Measurements from ENCODE around the gene ANKS1A. TPM values are rescaled to one million over a fixed set of nuclear protein-coding genes. Genes with fewer than 3 reads are reported as not detected.
A peak's percentile ranks its signal among the peaks of the same experiment; 100 is the strongest.
"Not testable (repeated sequence)": the region's sequence is repeated elsewhere in the genome, so short reads cannot be mapped to it uniquely, and the experiment has no call there.

Gene ANKS1A
- total RNA-seq, 1 donor from 2014 or later: 17.2 TPM

GRCh38 chr6:34884996-34885395 is 4.1 kb upstream of the ANKS1A start:
- Mint-ChIP-seq H3K4me1 (ENCODE audit: low read depth) (peaks cover 32% of the 10 kb centered on the region), H3K9me3 (ENCODE audit: low read depth) (peaks cover 3% of the 10 kb centered on the region), H3K27ac (ENCODE audit: unreplicated experiment) (peak overlapping the region; percentile 8), H3K36me3 (ENCODE audit: low read depth) (peaks cover 5% of the 10 kb centered on the region), H3K4me3 (ENCODE audit: unreplicated experiment) (no peak overlapping the region), H3K27me3 (ENCODE audit: low read depth) (no peaks in the 10 kb centered on the region)
- TF ChIP-seq CTCF (IDR thresholded peaks at IDR 0.05): no peak
- no peak for DNase-seq (ENCODE audit: low spot score)

GRCh38 chr6:34885837-34886236 is 3.2 kb upstream of the ANKS1A start:
- not testable (repeated sequence) for H3K36me3 Mint-ChIP-seq (ENCODE audit: low read depth); DNase-seq (ENCODE audit: low spot score); H3K9me3 Mint-ChIP-seq (ENCODE audit: low read depth); H3K27me3 Mint-ChIP-seq (ENCODE audit: low read depth); H3K27ac Mint-ChIP-seq (ENCODE audit: unreplicated experiment)
- peak overlapping the region; percentile 45 for H3K4me3 Mint-ChIP-seq (ENCODE audit: unreplicated experiment)
- H3K4me1 Mint-ChIP-seq (ENCODE audit: low read depth): peaks cover 39% of the 10 kb centered on the region

GRCh38 chr6:34887753-34888513 is 1.1 kb upstream of the ANKS1A start, which contains the start of gene TAF11:
TSS of gene TAF11 (minus strand) at chr6:34888042. CDS start at chr6:34887957, 85 bp downstream.
- Mint-ChIP-seq H3K4me1 (ENCODE audit: low read depth) (peaks cover 44% of the 10 kb centered on the region), H3K9me3 (ENCODE audit: low read depth) (peaks cover 3% of the 10 kb centered on the region), H3K27ac (ENCODE audit: unreplicated experiment) (peak within 1 kb of the TSS; percentile 98), H3K36me3 (ENCODE audit: low read depth) (peaks cover 4% of the 10 kb centered on the region), H3K27me3 (ENCODE audit: low read depth) (no peaks in the 10 kb centered on the region), H3K4me3 (ENCODE audit: unreplicated experiment) (peak within 1 kb of the TSS; percentile 99)
- peak; percentile 94 for DNase-seq (ENCODE audit: low spot score)
- no peak for TF ChIP-seq CTCF (IDR thresholded peaks at IDR 0.05)

- Mint-ChIP-seq H3K27me3 (ENCODE audit: low read depth) (no peaks in the 10 kb centered on the region), H3K27ac (ENCODE audit: unreplicated experiment) (peak overlapping the region; percentile 98)
Measured at GRCh38 chr6:34888514-34888856, 570 bp upstream of the ANKS1A start.

GRCh38 chr6:34890533-34890925 is 1.5 kb downstream of the ANKS1A start:
- Mint-ChIP-seq H3K27ac (ENCODE audit: unreplicated experiment) (no peak overlapping the region), H3K27me3 (ENCODE audit: low read depth) (no peaks in the 10 kb centered on the region), H3K9me3 (ENCODE audit: low read depth) (no peaks in the 10 kb centered on the region), H3K36me3 (ENCODE audit: low read depth) (no peaks in the 10 kb centered on the region), H3K4me3 (ENCODE audit: unreplicated experiment) (peak overlapping the region; percentile 99), H3K4me1 (ENCODE audit: low read depth) (peaks cover 38% of the 10 kb centered on the region)
- DNase-seq (ENCODE audit: low spot score): no peak
- TF ChIP-seq CTCF (IDR thresholded peaks at IDR 0.05): no peak

More at GRCh38 chr6:34888514-34888856, 570 bp upstream of the ANKS1A start:
- DNase-seq (ENCODE audit: low spot score): no peak
- H3K4me3 Mint-ChIP-seq (ENCODE audit: unreplicated experiment): peak overlapping the region; percentile 99
- no peak for TF ChIP-seq CTCF (IDR thresholded peaks at IDR 0.05)
- H3K9me3 Mint-ChIP-seq (ENCODE audit: low read depth): peaks cover 3% of the 10 kb centered on the region
- H3K4me1 Mint-ChIP-seq (ENCODE audit: low read depth): peaks cover 44% of the 10 kb centered on the region
- peaks cover 4% of the 10 kb centered on the region for H3K36me3 Mint-ChIP-seq (ENCODE audit: low read depth)

GRCh38 chr6:34891296-34891695 is 2.2 kb downstream of the ANKS1A start:
- no peaks in the 10 kb centered on the region for H3K27me3 Mint-ChIP-seq (ENCODE audit: low read depth)
- no peak for DNase-seq (ENCODE audit: low spot score)
- no peak overlapping the region for H3K4me3 Mint-ChIP-seq (ENCODE audit: unreplicated experiment)
- TF ChIP-seq CTCF (IDR thresholded peaks at IDR 0.05): no peak
- no peak overlapping the region for H3K27ac Mint-ChIP-seq (ENCODE audit: unreplicated experiment)
- H3K4me1 Mint-ChIP-seq (ENCODE audit: low read depth): peaks cover 38% of the 10 kb centered on the region
- H3K36me3 Mint-ChIP-seq (ENCODE audit: low read depth): no peaks in the 10 kb centered on the region
- H3K9me3 Mint-ChIP-seq (ENCODE audit: low read depth): no peaks in the 10 kb centered on the region

Data from chondrocyte (in vitro differentiated cells).